HepG2 (cell line): Measurements from ENCODE around the gene TCF7L2. TPM values are rescaled to one million over a fixed set of nuclear protein-coding genes. Genes with fewer than 3 reads are reported as not detected.

Experiments used
- ETV6 ChIP-seq: sonication (generic); formaldehyde crosslinking; conservative IDR thresholded peaks from 2 replicates; pipeline ENCODE4 v1.4.0; 2020; ENCODE audit warnings: missing genetic modification reagents
- HMGA1 ChIP-seq: sonication (generic); formaldehyde crosslinking; conservative IDR thresholded peaks from 2 replicates; pipeline ENCODE4 v1.4.0; 2020; ENCODE audit warnings: missing genetic modification reagents
- HNF4G ChIP-seq, 2 experiments: sonication (generic) in 1 of 2; formaldehyde crosslinking in 1 of 2; IDR thresholded peaks; 2 replicates each; pipeline versions ENCODE4 v1.4.0 to v1.6.1; 2011 to 2020; ENCODE audit warnings: borderline replicate concordance in 2 of 2, low read depth in 2 of 2, mild to moderate bottlenecking in 2 of 2, low read length in 1 of 2, missing genetic modification reagents in 1 of 2, moderate library complexity in 1 of 2
- KIAA2018 ChIP-seq: sonication (generic); formaldehyde crosslinking; IDR thresholded peaks from 2 replicates; pipeline ENCODE4 v1.5.0; 2020; ENCODE audit warnings: mild to moderate bottlenecking, missing genetic modification reagents, borderline replicate concordance
- SETDB1 ChIP-seq: sonication (generic); formaldehyde crosslinking; IDR thresholded peaks from 2 replicates; pipeline ENCODE4 v1.5.1; 2020; ENCODE audit warnings: missing genetic modification reagents, mild to moderate bottlenecking, borderline replicate concordance
- SP5 ChIP-seq: IDR thresholded peaks from 2 replicates; pipeline ENCODE4 v1.6.1; 2016; ENCODE audit warnings: low read depth, borderline replicate concordance
- TEAD2 ChIP-seq: sonication (generic); formaldehyde crosslinking; IDR thresholded peaks from 2 replicates; pipeline ENCODE4 v1.9.0; 2021; ENCODE audit warnings: missing genetic modification reagents
- ZKSCAN8 ChIP-seq: IDR thresholded peaks from 2 replicates; pipeline ENCODE4 v1.6.1; 2016; ENCODE audit warnings: borderline replicate concordance, missing genetic modification reagents, missing compliant biosample characterization
- polyA plus RNA-seq, 8 experiments: library from polyadenylated mRNA; depleted of rRNA in 3 of 8; stranded (reverse) in 7 of 8; unstranded in 1 of 8; fragments of >200 nt; fragmentation: Illumina TruSeq in 4 of 8; extraction: Trizol in 4 of 8; gene quantifications; 2 replicates each; pipeline versions ENCODE4 v1.2.1 to v1.2.3, GENCODE V29; 2011 to 2016; ENCODE audit warnings: low read depth in 4 of 8, missing spikeins in 1 of 8, mixed read lengths in 1 of 8; ENCODE audit not compliant: insufficient read depth in 1 of 8
- total RNA-seq, 5 experiments: library from RNA; depleted of rRNA; stranded (reverse); fragments of >200 nt; fragmentation: Illumina TruSeq; extraction: Trizol; gene quantifications; 2 replicates each; pipeline ENCODE4 v1.2.3, GENCODE V29; 2016; ENCODE audit warnings: low read depth in 1 of 5
- TF ChIP-seq, protein P1 (sequence below): IDR thresholded peaks from 2 replicates; pipeline ENCODE4 v1.6.1; 2016
- TF ChIP-seq, protein P2 (sequence below): sonication (generic); formaldehyde crosslinking; conservative IDR thresholded peaks from 2 replicates; pipeline ENCODE4 v1.8.0; 2022; ENCODE audit warnings: missing genetic modification reagents
- TF ChIP-seq, protein P3 (sequence below): sonication (generic); formaldehyde crosslinking; IDR thresholded peaks from 2 replicates; pipeline ENCODE4 v1.4.0; 2020; ENCODE audit warnings: missing genetic modification reagents, mild to moderate bottlenecking, borderline replicate concordance
- TF ChIP-seq, protein P4 (sequence below): sonication (generic); formaldehyde crosslinking; IDR thresholded peaks from 2 replicates; pipeline ENCODE4 v1.4.0; 2020; ENCODE audit warnings: missing genetic modification reagents

The TCF7L2 gene
- total and polyA plus RNA-seq, 2 of the 13 experiments (the other 11 are each of a cell fraction or from before 2014, with no cell fraction given), result 3.9 to 13.7 TPM

- TF ChIP-seq, protein P1, sequence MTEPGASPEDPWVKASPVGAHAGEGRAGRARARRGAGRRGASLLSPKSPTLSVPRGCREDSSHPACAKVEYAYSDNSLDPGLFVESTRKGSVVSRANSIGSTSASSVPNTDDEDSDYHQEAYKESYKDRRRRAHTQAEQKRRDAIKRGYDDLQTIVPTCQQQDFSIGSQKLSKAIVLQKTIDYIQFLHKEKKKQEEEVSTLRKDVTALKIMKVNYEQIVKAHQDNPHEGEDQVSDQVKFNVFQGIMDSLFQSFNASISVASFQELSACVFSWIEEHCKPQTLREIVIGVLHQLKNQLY (CRISPR knock-in tag), result no peak
- TF ChIP-seq HMGA1 (CRISPR knock-in tag) (no peak), SETDB1 (CRISPR knock-in tag) (no peak), HNF4G (IDR thresholded peaks at IDR 0.05; ENCODE audit: borderline replicate concordance, low read depth, low read length) (peak; percentile 72; the same call in 1 of the 2 replicates), HNF4G (CRISPR knock-in tag; IDR thresholded peaks at IDR 0.05; ENCODE audit: borderline replicate concordance, low read depth) (no peak), SP5 (CRISPR knock-in tag) (peak; percentile 79), TEAD2 (CRISPR knock-in tag) (no peak), KIAA2018 (CRISPR knock-in tag) (no peak), ZKSCAN8 (CRISPR knock-in tag) (0 out of 2 replicates have a peak, but pooled peaks have one; percentile 20), ETV6 (CRISPR knock-in tag) (no peak)
- TF ChIP-seq, protein P2, sequence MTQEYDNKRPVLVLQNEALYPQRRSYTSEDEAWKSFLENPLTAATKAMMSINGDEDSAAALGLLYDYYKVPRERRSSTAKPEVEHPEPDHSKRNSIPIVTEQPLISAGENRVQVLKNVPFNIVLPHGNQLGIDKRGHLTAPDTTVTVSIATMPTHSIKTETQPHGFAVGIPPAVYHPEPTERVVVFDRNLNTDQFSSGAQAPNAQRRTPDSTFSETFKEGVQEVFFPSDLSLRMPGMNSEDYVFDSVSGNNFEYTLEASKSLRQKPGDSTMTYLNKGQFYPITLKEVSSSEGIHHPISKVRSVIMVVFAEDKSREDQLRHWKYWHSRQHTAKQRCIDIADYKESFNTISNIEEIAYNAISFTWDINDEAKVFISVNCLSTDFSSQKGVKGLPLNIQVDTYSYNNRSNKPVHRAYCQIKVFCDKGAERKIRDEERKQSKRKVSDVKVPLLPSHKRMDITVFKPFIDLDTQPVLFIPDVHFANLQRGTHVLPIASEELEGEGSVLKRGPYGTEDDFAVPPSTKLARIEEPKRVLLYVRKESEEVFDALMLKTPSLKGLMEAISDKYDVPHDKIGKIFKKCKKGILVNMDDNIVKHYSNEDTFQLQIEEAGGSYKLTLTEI (CRISPR knock-in tag), result no peak
- TF ChIP-seq, protein P3, sequence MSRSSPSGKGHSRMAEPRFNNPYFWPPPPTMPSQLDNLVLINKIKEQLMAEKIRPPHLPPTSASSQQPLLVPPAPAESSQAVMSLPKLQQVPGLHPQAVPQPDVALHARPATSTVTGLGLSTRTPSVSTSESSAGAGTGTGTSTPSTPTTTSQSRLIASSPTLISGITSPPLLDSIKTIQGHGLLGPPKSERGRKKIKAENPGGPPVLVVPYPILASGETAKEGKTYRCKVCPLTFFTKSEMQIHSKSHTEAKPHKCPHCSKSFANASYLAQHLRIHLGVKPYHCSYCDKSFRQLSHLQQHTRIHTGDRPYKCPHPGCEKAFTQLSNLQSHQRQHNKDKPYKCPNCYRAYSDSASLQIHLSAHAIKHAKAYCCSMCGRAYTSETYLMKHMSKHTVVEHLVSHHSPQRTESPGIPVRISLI (CRISPR knock-in tag), result peak; percentile 39; the same call in 1 of the 2 replicates
- TF ChIP-seq, protein P4, sequence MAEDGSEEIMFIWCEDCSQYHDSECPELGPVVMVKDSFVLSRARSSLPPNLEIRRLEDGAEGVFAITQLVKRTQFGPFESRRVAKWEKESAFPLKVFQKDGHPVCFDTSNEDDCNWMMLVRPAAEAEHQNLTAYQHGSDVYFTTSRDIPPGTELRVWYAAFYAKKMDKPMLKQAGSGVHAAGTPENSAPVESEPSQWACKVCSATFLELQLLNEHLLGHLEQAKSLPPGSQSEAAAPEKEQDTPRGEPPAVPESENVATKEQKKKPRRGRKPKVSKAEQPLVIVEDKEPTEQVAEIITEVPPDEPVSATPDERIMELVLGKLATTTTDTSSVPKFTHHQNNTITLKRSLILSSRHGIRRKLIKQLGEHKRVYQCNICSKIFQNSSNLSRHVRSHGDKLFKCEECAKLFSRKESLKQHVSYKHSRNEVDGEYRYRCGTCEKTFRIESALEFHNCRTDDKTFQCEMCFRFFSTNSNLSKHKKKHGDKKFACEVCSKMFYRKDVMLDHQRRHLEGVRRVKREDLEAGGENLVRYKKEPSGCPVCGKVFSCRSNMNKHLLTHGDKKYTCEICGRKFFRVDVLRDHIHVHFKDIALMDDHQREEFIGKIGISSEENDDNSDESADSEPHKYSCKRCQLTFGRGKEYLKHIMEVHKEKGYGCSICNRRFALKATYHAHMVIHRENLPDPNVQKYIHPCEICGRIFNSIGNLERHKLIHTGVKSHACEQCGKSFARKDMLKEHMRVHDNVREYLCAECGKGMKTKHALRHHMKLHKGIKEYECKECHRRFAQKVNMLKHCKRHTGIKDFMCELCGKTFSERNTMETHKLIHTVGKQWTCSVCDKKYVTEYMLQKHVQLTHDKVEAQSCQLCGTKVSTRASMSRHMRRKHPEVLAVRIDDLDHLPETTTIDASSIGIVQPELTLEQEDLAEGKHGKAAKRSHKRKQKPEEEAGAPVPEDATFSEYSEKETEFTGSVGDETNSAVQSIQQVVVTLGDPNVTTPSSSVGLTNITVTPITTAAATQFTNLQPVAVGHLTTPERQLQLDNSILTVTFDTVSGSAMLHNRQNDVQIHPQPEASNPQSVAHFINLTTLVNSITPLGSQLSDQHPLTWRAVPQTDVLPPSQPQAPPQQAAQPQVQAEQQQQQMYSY (CRISPR knock-in tag), result no peak
Measured at GRCh38 chr10:113073549-113074189, 123.6 kb downstream of the TCF7L2 start (continued).
